Measurements from ENCODE around the gene LIPC. TPM values are rescaled to one million over a fixed set of nuclear protein-coding genes. Genes with fewer than 3 reads are reported as not detected.

LIPC gene
- total and polyA plus RNA-seq, 9 of the 15 experiments (the other 6 are each of a cell fraction or from before 2014, with no cell fraction given), result 0.07 to 0.41 (median 0.11) TPM; not detected in 2

GRCh38 chr15:58590926-58591325, 159.1 kb downstream of the LIPC start (continued):
- no peak for TF ChIP-seq MYC (IDR thresholded peaks at IDR 0.05; ENCODE audit: low read depth, low read length)
- TF ChIP-seq MYC (CRISPR knock-in tag; IDR thresholded peaks at IDR 0.05; ENCODE audit: borderline replicate concordance, low read depth), result no peak

GRCh38 chr15:58593870-58594269, 162.1 kb downstream of the LIPC start:
- Histone ChIP-seq H3K9me1 (ENCODE audit: control insufficient read depth, insufficient read depth, low read length) (no peaks in the 10 kb centered on the region), H3K9ac (ENCODE audit: insufficient read depth in 1 of 2, low read depth in 2 of 2, low read length in 2 of 2) (no peak overlapping the region), H3K4me1 (replicated peaks in 1 of 2; ENCODE audit: control insufficient read depth in 2 of 2, insufficient read depth in 2 of 2, low read length in 2 of 2) (peaks cover 0 to 5% of the 10 kb centered on the region in 2 experiments; a peak in 1 of 5 replicates), H4K20me1 (replicated peaks; ENCODE audit: control insufficient read depth, insufficient read depth, low read length) (no peaks in the 10 kb centered on the region), H3K9me3 (replicated peaks; ENCODE audit: control insufficient read depth, insufficient read depth, low read depth, low read length) (no peaks in the 10 kb centered on the region), H3K4me2 (ENCODE audit: insufficient read depth, low read length) (no peak overlapping the region), H3K4me3 (no peak overlapping the region), H2AFZ (ENCODE audit: low read depth, low read length) (no peak overlapping the region), H3K36me3 (ENCODE audit: control insufficient read depth, insufficient read depth, low read length) (peaks cover 20% of the 10 kb centered on the region; the same call in 2 of the 3 replicates), H3K79me2 (ENCODE audit: control insufficient read depth, insufficient read depth, low read length) (no peaks in the 10 kb centered on the region), H3K27me3 (ENCODE audit: control insufficient read depth in 2 of 2, insufficient read depth in 2 of 2, low read length in 2 of 2) (no peaks in the 10 kb centered on the region), H3K27ac (ENCODE audit: extremely low read depth, low read depth, low read length) (no peak overlapping the region)
- no TSS peak for BruUV-seq (replicated peaks)
- ATAC-seq (no peak), FAIRE-seq (no peak), DNase-seq (ENCODE audit: extremely low read depth in 1 of 4, low spot score in 3 of 4) (no peak)
- in situ Hi-C loops (cut with MboI) (no loop called here), intact Hi-C loops (cut with micrococcal nuclease) (no loop called here)
- CTCF ChIA-PET (ENCODE audit: low intra/inter-chr PET ratio), result no interaction called here
- POLR2A ChIA-PET, result no interaction called here
- 58% methylated on average over 1 of the region's 1 CpG for WGBS (ENCODE audit: insufficient coverage, low coverage, missing lambda C conversion rate)
- no peak for TF ChIP-seq MLLT1 (IDR thresholded peaks at IDR 0.05)
- no peak for TF ChIP-seq ZBED1 (IDR thresholded peaks at IDR 0.05)
- no peak for TF ChIP-seq HEY1 (CRISPR knock-in tag; IDR thresholded peaks at IDR 0.05; ENCODE audit: borderline replicate concordance)
- TF ChIP-seq PATZ1 (CRISPR knock-in tag; IDR thresholded peaks at IDR 0.05; ENCODE audit: borderline replicate concordance), result no peak
- no peak for TF ChIP-seq FOXK1 (CRISPR knock-in tag; IDR thresholded peaks at IDR 0.05; ENCODE audit: borderline replicate concordance)
- TF ChIP-seq U2AF2 (optimal IDR thresholded peaks at IDR 0.05; ENCODE audit: low read depth, low read length), result no peak
- TF ChIP-seq FOXP4 (CRISPR knock-in tag; IDR thresholded peaks at IDR 0.05; ENCODE audit: borderline replicate concordance), result no peak
- TF ChIP-seq ELK3 (CRISPR knock-in tag; IDR thresholded peaks at IDR 0.05), result no peak
- no peak for TF ChIP-seq CBX2 (IDR thresholded peaks at IDR 0.05; ENCODE audit: insufficient read depth, low read length, poor library complexity, severe bottlenecking)
- TF ChIP-seq ATF4 (CRISPR knock-in tag; IDR thresholded peaks at IDR 0.05), result no peak
- no peak for TF ChIP-seq ZNF76 (CRISPR knock-in tag; IDR thresholded peaks at IDR 0.05; ENCODE audit: borderline replicate concordance)
